Ovary (tissue), 3 donors: ENCODE data around the gene MRPL23.

Experiments used
- CTCF ChIP-seq, 3 donors: fragments of 450-650 bp in 2 of 3; fragments of 200-600 bp in 1 of 3; IDR thresholded peaks; one replicate each; pipeline versions ENCODE4 v1.5.1 to v1.8.0; 2016 to 2022; ENCODE audit warnings: antibody characterized with exemption in 3 of 3, mild to moderate bottlenecking in 1 of 3
- EP300 ChIP-seq: sonication (generic); formaldehyde crosslinking; IDR thresholded peaks from one replicate; pipeline ENCODE4 v1.6.1; 2017; ENCODE audit warnings: antibody characterized with exemption
- POLR2A ChIP-seq: fragments of 450-650 bp; IDR thresholded peaks from one replicate; pipeline ENCODE4 v1.6.1; 2017; ENCODE audit warnings: antibody characterized with exemption, mild to moderate bottlenecking, moderate library complexity
- donor health status: DM: no; HTN: no; CAD: no.

GRCh38 chr11:1921574-1922141, 25.5 kb upstream of the MRPL23 start:
- TF ChIP-seq CTCF (IDR thresholded peaks at IDR 0.05) (no peak), POLR2A (no peak), EP300 (no peak)
